ENCODE data around the gene FRMD3.

The FRMD3 gene

DNA sequence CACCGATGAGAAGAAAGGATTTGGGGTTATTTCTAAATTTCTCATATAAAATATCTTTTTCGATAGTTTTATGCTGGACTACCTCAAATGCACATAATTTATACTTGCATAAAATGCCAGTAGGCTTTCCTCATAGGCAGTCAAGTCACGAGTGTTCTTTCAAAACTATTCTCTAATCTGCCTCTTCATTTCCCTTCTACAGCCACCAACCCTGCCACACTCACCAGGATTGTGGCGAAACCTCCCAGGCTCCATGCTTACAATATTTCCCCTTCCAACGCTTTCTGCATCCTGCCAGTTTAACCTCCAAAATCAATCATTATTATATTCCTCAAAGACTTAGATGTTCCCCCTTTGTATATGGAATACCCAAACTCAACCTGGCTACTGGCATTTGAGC lies 65.4 kb downstream of the FRMD3 start:
- DNase-seq (ENCODE audit: low read depth) = no peak

DNA sequence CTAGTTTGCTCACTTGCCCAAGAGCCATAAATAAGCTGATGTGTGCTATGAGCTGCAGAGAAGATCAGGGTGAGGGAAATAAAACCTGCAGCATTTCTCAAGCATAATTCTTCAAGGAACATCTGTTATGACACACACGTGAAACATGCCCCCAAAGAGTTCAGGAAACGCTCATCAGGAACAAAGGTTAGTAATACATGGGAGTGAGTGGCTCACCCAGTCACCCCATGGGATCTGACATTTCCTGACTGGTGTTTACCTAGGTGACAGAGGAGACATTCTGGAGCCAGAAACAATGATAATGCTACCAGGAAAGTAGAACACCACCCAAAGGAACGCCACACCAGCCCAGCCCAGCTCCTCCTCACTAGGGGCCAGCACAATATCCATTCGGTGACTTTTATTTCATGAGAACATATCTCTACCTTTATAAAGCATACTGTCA lies 66.0 kb downstream of the FRMD3 start:
- DNase-seq (ENCODE audit: low read depth) = no peak

GRCh38 chr9:83471241-83471640 lies 67.0 kb downstream of the FRMD3 start:
- no peak for DNase-seq (ENCODE audit: low read depth)

- no peak for DNase-seq (ENCODE audit: low read depth)
Measured at GRCh38 chr9:83469722-83470121, 68.5 kb downstream of the FRMD3 start.

DNA sequence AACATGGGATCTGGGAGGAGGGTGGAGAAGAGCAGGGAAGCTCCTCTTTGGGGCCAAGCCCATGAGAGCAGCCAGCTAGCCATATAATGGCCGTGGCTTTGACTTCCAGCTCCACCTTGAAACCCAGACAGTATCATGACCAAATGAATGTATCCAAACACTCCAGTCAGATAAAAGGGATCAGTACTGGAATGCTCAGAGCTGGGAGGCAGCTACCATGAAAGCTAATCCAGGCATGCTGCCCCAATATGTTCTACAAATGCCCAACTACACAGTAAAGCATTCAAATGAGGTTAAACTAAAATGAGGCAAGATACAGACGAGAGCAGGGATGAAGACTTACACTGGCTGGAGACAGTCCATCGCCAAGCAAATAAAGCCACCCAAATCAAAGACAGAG lies 69.4 kb downstream of the FRMD3 start:
- no peak for DNase-seq (ENCODE audit: low read depth)

DNA sequence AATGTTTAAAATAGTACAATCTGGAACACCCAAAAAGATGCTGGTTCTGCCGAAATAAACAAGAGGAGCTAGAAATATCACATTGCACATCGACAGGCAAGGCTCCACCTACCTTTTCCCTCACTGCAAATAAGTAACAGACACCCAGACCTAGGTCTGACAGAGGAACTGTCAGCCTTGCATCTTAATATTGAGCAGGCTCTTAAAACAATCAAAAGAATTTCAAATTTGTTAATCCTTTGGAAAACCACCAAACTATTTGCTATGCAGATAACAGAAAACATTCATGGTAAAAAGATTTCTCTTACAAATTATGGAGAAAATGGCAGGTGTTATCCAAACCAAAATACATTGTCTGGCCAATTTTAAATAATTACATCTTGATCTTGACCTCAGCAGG lies 71.3 kb downstream of the FRMD3 start:
- DNase-seq (ENCODE audit: low read depth) = no peak

DNA sequence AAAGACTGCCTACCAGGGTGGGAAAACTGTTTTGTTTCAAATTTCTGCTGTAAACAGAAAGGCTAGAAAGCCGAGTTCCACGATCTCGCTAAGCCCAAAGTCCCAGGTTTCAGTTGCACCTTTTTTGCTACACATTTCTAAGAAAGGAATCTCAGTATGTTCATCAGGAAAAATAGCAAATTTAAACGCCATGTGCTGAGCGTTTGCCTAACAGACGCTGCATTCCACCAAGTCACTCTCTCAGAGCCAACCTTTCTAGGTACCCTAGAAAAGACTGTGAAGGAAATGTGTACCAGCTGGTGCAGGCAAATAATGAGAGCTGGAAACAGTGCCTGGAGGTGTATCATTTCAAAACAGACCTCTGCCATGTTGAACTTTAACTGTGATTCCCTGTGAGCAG lies 71.8 kb downstream of the FRMD3 start:
- no peak for DNase-seq (ENCODE audit: low read depth)

DNA sequence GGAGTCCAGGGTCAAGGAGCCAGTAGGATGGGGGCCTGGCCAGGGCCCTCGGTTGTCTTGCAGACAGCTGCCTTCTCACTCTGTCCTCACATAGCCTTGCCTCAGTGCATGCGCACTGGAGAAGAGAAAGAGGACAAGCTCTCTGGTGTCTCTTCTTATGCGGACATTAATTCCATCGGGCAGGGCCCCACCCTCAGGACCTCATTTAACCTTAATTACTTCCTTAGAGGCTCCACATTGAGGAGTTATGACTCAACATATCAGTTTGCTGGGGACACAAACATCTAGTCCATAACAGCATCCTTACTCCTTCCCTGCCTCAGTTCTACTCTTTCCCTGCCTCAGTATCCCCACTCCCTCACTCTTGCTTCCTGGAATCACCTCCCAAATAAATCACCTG lies 78.4 kb downstream of the FRMD3 start:
- no peak for DNase-seq (ENCODE audit: low read depth)

DNA sequence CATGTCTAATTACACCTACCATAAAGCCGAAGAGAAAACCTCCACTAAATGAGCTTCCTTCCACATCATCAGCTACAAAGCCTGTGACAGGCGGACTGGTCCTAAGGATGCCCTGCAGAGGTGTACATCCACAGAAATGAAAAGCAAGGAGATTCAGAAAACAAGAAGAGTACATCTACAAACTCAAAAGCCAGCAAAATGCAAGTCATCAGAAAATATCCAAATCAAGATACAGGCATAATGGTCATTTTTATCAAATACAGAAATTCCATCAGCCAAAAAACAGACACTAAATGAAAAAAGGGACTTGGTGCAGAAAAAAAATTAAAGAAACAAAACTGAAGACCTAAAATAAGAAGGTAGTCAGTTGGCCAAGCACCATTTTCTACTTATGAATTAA lies 79.7 kb downstream of the FRMD3 start:
- DNase-seq (ENCODE audit: low read depth) = no peak

DNA sequence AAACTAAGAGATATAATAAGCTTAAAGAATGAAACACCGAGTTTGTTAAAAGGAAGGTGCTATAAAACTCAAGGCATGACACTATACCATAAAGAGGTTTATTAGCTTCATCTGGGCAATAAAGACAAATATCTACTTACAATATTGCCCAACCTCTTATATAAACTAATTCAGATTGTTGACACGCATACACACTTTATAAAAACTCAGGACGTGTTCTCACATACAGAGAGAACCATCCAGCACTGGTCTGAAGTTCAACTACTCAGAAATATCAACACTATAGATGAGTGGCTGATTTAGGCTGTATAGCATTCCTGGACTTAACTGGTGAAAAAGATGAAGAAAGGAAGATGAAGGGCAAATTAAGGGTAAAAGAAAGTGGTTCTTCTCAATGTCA lies 81.2 kb downstream of the FRMD3 start:
- DNase-seq (ENCODE audit: low read depth) = no peak

DNA sequence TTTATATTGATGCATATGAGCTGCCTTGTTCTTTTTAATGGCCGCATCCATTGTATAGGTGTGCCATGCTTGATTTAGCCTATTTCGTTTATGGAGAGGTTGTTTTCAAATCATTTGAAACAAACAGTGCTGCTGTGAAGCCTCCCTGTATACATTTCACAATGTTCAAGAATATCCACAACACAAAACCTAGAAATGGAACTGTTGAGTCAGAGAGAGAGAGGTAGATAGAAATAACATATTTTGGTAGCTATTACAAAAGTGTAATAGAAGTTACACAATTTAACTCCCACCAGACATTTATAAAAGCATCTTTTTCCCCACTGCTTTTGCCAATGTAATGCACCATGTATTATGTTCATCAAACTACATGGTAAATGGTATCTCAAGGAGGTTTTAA lies 82.0 kb downstream of the FRMD3 start:
- DNase-seq (ENCODE audit: low read depth) = no peak

- no peak for DNase-seq (ENCODE audit: low read depth)
Measured at GRCh38 chr9:83454076-83454475, 84.1 kb downstream of the FRMD3 start.

GRCh38 chr9:83451308-83451707 lies 86.9 kb downstream of the FRMD3 start:
- DNase-seq (ENCODE audit: low read depth) = no peak

GRCh38 chr9:83449983-83450382 lies 88.2 kb downstream of the FRMD3 start:
- DNase-seq (ENCODE audit: low read depth) = no peak

- DNase-seq (ENCODE audit: low read depth) = no peak
Measured at GRCh38 chr9:83449166-83449565, 89.0 kb downstream of the FRMD3 start.

- no peak for DNase-seq (ENCODE audit: low read depth)
Measured at GRCh38 chr9:83448626-83449025, 89.6 kb downstream of the FRMD3 start.

- DNase-seq (ENCODE audit: low read depth) = no peak
Measured at GRCh38 chr9:83447351-83447750, 90.8 kb downstream of the FRMD3 start.

- no peak for DNase-seq (ENCODE audit: low read depth)
Measured at GRCh38 chr9:83445703-83446265, 92.4 kb downstream of the FRMD3 start.

GRCh38 chr9:83444110-83444509 lies 94.1 kb downstream of the FRMD3 start:
- DNase-seq (ENCODE audit: low read depth) = no peak

- DNase-seq (ENCODE audit: low read depth) = no peak
Measured at GRCh38 chr9:83441390-83441789, 96.8 kb downstream of the FRMD3 start.

GRCh38 chr9:83440641-83441040 lies 97.6 kb downstream of the FRMD3 start:
- DNase-seq (ENCODE audit: low read depth) = no peak

DNA sequence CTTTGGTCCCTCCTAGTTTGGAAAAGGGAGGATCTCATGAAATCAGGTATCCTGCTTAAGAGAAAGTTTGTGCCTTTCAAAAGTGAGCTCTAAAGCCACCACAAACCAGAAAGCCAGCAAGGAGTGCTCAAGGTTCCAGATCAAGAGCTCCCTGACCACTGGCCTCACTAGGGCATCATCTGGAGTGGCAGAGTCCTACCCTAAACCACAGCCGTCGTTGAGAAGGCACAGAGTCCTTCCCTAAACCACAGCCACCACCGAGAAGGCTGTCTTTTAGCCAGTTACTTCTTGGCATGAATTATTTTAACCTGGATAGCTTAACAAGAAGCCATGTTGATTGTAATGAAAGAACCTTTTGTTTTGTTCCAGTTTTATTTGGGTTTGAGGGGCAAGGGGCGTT lies 102.9 kb downstream of the FRMD3 start:
- no peak for DNase-seq (ENCODE audit: low read depth)

- DNase-seq (ENCODE audit: low read depth) = no peak
Measured at GRCh38 chr9:83434254-83434653, 103.9 kb downstream of the FRMD3 start.

GRCh38 chr9:83433846-83434245 lies 104.4 kb downstream of the FRMD3 start:
- no peak for DNase-seq (ENCODE audit: low read depth)

All from activated T-cell treated with anti-CD3 and anti-CD28 coated beads for 48 hours (primary cell).